Activated CD8-positive, alpha-beta T cell treated with anti-CD3 and anti-CD28 coated beads for 36 hours (primary cell): ENCODE results near the gene SYTL5. TPM values are rescaled to one million over a fixed set of nuclear protein-coding genes. Genes with fewer than 3 reads are reported as not detected.

Source experiments
- ATAC-seq: fragments of 200-7000 bp; cut with Tn5 transposase; one replicate; pipeline ENCODE4 v1.10.0; 2021; ENCODE audit warnings: mild to moderate bottlenecking, moderate library complexity
- CTCF ChIA-PET: fragments of 350-600 bp; sonication (Branson Sonifier 250); formaldehyde crosslinking; loops from one replicate; lab custom pipeline; 2021; ENCODE audit warnings: antibody characterized with exemption; lab: Charles Lee
- POLR2A ChIA-PET: fragments of 350-600 bp; sonication (Branson Sonifier 250); formaldehyde crosslinking; loops from one replicate; lab custom pipeline; 2021; ENCODE audit warnings: antibody characterized with exemption; lab: Charles Lee
- DNase-seq: peaks from one replicate; pipeline ENCODE4 v3.0.0-alpha.2; 2020
- H3K27ac Mint-ChIP-seq: one replicate; pipeline ENCODE4 v1.8.0; 2021; ENCODE audit warnings: mild to moderate bottlenecking, mixed read lengths
- H3K27me3 Mint-ChIP-seq: one replicate; pipeline ENCODE4 v1.8.0; 2021; ENCODE audit warnings: mixed read lengths
- H3K36me3 Mint-ChIP-seq: one replicate; pipeline ENCODE4 v1.8.0; 2021; ENCODE audit warnings: low read depth, mixed read lengths
- H3K4me1 Mint-ChIP-seq: one replicate; pipeline ENCODE4 v1.8.0; 2021; ENCODE audit warnings: low read depth, mixed read lengths
- H3K4me3 Mint-ChIP-seq: one replicate; pipeline ENCODE4 v1.8.0; 2021; ENCODE audit warnings: mild to moderate bottlenecking, moderate library complexity, mixed read lengths
- H3K9me3 Mint-ChIP-seq: one replicate; pipeline ENCODE4 v1.8.0; 2021; ENCODE audit warnings: mixed read lengths
- CTCF ChIP-seq: fragments of 200-600 bp; IDR thresholded peaks from one replicate; pipeline ENCODE4 v1.8.0; 2022; ENCODE audit warnings: antibody characterized with exemption, mild to moderate bottlenecking
- intact Hi-C: fragments of 100-400 bp; cut with micrococcal nuclease; formaldehyde crosslinking; loops from one replicate; pipeline ENCODE4 v1.10.0; 2022
- total RNA-seq, 2 experiments: library from RNA; stranded (reverse); gene quantifications; one replicate each; pipeline ENCODE4 v1.2.3, GENCODE V29; 2021

Gene SYTL5
- total RNA-seq, 2 experiments from 2014 or later: not detected

GRCh38 chrX:37993176-37993575 lies 13.2 kb upstream of the SYTL5 start:
- CTCF ChIA-PET: no interaction called here

GRCh38 chrX:37993837-37994619 lies 12.3 kb upstream of the SYTL5 start:
- DNase-seq: peak; percentile 9
- no peak for TF ChIP-seq CTCF
- no peaks in the 10 kb centered on the region for H3K9me3 Mint-ChIP-seq
- CTCF ChIA-PET: no interaction called here
- intact Hi-C loops: no loop called here
- peak; percentile 24 for ATAC-seq
- H3K4me1 Mint-ChIP-seq: no peaks in the 10 kb centered on the region
- H3K27ac Mint-ChIP-seq: no peak overlapping the region
- H3K4me3 Mint-ChIP-seq: no peak overlapping the region
- H3K36me3 Mint-ChIP-seq: no peaks in the 10 kb centered on the region
- POLR2A ChIA-PET: no interaction called here
- H3K27me3 Mint-ChIP-seq: peaks cover 6% of the 10 kb centered on the region

More at GRCh38 chrX:37993176-37993575, 13.2 kb upstream of the SYTL5 start:
- ATAC-seq: no peak
- H3K27ac Mint-ChIP-seq: no peak overlapping the region
- H3K36me3 Mint-ChIP-seq: no peaks in the 10 kb centered on the region
- peaks cover 6% of the 10 kb centered on the region for H3K27me3 Mint-ChIP-seq
- H3K4me1 Mint-ChIP-seq: no peaks in the 10 kb centered on the region
- intact Hi-C loops: no loop called here
- H3K4me3 Mint-ChIP-seq: no peak overlapping the region
- DNase-seq: no peak
- no peaks in the 10 kb centered on the region for H3K9me3 Mint-ChIP-seq
- TF ChIP-seq CTCF: no peak
- POLR2A ChIA-PET: no interaction called here

- POLR2A ChIA-PET: no interaction called here
- CTCF ChIA-PET: interaction anchor here (1.3 kb wide), 1 partner anchor 69 kb away, joined by 4 read pairs; no protein-coding TSS in a partner anchor
- no peak overlapping the region for H3K27ac Mint-ChIP-seq
These were observed 10.9 kb upstream of the SYTL5 start for GRCh38 chrX:37995428-37995827.

GRCh38 chrX:37997096-37997495 lies 9.3 kb upstream of the SYTL5 start:
- ATAC-seq: no peak
- CTCF ChIA-PET: no interaction called here
- Mint-ChIP-seq H3K9me3 (no peaks in the 10 kb centered on the region), H3K4me3 (no peak overlapping the region), H3K27me3 (no peaks in the 10 kb centered on the region), H3K4me1 (no peaks in the 10 kb centered on the region), H3K27ac (no peak overlapping the region), H3K36me3 (no peaks in the 10 kb centered on the region)
- POLR2A ChIA-PET: no interaction called here
- no peak for TF ChIP-seq CTCF
- intact Hi-C loops: no loop called here
- no peak for DNase-seq

More at GRCh38 chrX:37995428-37995827, 10.9 kb upstream of the SYTL5 start:
- intact Hi-C loops: no loop called here
- ATAC-seq: no peak
- H3K36me3 Mint-ChIP-seq: no peaks in the 10 kb centered on the region
- TF ChIP-seq CTCF: no peak
- peak; percentile 8 for DNase-seq
- H3K4me1 Mint-ChIP-seq: no peaks in the 10 kb centered on the region
- H3K27me3 Mint-ChIP-seq: peaks cover 3% of the 10 kb centered on the region
- no peaks in the 10 kb centered on the region for H3K9me3 Mint-ChIP-seq
- no peak overlapping the region for H3K4me3 Mint-ChIP-seq

- CTCF ChIA-PET: no interaction called here
- no peaks in the 10 kb centered on the region for H3K36me3 Mint-ChIP-seq
- no peaks in the 10 kb centered on the region for H3K9me3 Mint-ChIP-seq
- no peak overlapping the region for H3K27ac Mint-ChIP-seq
- intact Hi-C loops: no loop called here
- TF ChIP-seq CTCF: no peak
- peaks cover under 1% of the 10 kb centered on the region for H3K27me3 Mint-ChIP-seq
- H3K4me3 Mint-ChIP-seq: no peak overlapping the region
- H3K4me1 Mint-ChIP-seq: no peaks in the 10 kb centered on the region
- POLR2A ChIA-PET: no interaction called here
- ATAC-seq (no peak), DNase-seq (no peak)
These were observed 7.6 kb upstream of the SYTL5 start for GRCh38 chrX:37998586-37999262.
